ENCODE data around the gene CYP4B1. TPM values are rescaled to one million over a fixed set of nuclear protein-coding genes. Genes with fewer than 3 reads are reported as not detected.

The CYP4B1 gene
- total and polyA plus RNA-seq, 10 of the 15 experiments (the other 5 are each of a cell fraction or from before 2014, with no cell fraction given) = 0.38 TPM; not detected in 9

GRCh38 chr1:46790446-46791101 lies 8.3 kb upstream of the CYP4B1 start:
- ChIA-PET CTCF (no interaction called here), SMC1A (ENCODE audit: uncharacterized antibody, unreplicated experiment) (no interaction called here), RAD21 (ENCODE audit: unreplicated experiment) (no interaction called here), POLR2A (no interaction called here)
- ATAC-seq (no peak), DNase-seq (ENCODE audit: low read depth, low spot score) (no peak), FAIRE-seq (no peak)
- H3K36me3 ChIP-seq (ENCODE audit: control insufficient read depth in 2 of 2, insufficient read depth in 2 of 2, low read length in 1 of 2) = no peaks in the 10 kb centered on the region
- H4K20me1 ChIP-seq (ENCODE audit: control insufficient read depth, insufficient read depth) = no peaks in the 10 kb centered on the region
- in situ Hi-C loops (cut with MboI) = no loop called here
- H3K79me2 ChIP-seq (ENCODE audit: control insufficient read depth, insufficient read depth, low read length) = no peaks in the 10 kb centered on the region
- intact Hi-C loops (cut with micrococcal nuclease; ENCODE audit: unreplicated experiment) = no loop called here
- BruUV-seq (replicated peaks) = no TSS peak
- no peaks in the 10 kb centered on the region for H3K27me3 ChIP-seq (replicated peaks in 1 of 2; ENCODE audit: control insufficient read depth in 2 of 2, insufficient read depth in 2 of 2, low read length in 1 of 2)
- no peak overlapping the region for H3K4me3 ChIP-seq
- no peaks in the 10 kb centered on the region for H3K4me1 ChIP-seq (ENCODE audit: control insufficient read depth, insufficient read depth, low read length)
- no peak overlapping the region for H3K9ac ChIP-seq (ENCODE audit: control insufficient read depth, insufficient read depth, low read length)
- no peak overlapping the region for H2AFZ ChIP-seq (ENCODE audit: control insufficient read depth, low read depth, low read length)
- WGBS (ENCODE audit: insufficient coverage, insufficient replicate concordance, low lambda C conversion rate, missing lambda C conversion rate) = 0% methylated on average over 1 of the region's 1 CpG
- H3K27ac ChIP-seq (ENCODE audit: control insufficient read depth, insufficient read depth) = no peak overlapping the region
- TF ChIP-seq ATF7 (IDR thresholded peaks at IDR 0.05; ENCODE audit: low read depth) = no peak
- no peak for TF ChIP-seq PAX5 (IDR thresholded peaks at IDR 0.05; ENCODE audit: borderline replicate concordance, low read depth, low read length)
- TF ChIP-seq IKZF2 (IDR thresholded peaks at IDR 0.05) = no peak
- TF ChIP-seq BCL3 (IDR thresholded peaks at IDR 0.05; ENCODE audit: borderline replicate concordance, insufficient read depth, low read depth, low read length, poor library complexity, severe bottlenecking) = no peak
- H3K9me3 ChIP-seq (replicated peaks; ENCODE audit: control insufficient read depth, insufficient read depth, low read length) = no peaks in the 10 kb centered on the region
- H3K4me2 ChIP-seq (ENCODE audit: control insufficient read depth, insufficient read depth) = no peak overlapping the region

GRCh38 chr1:46793126-46793525 lies 5.7 kb upstream of the CYP4B1 start:
- no peaks in the 10 kb centered on the region for H4K20me1 ChIP-seq (ENCODE audit: control insufficient read depth, insufficient read depth)
- CTCF ChIA-PET = interaction anchor here (0.7 kb wide), 1 partner anchor 345 kb away, joined by 3 read pairs; no protein-coding TSS in a partner anchor
- no peak overlapping the region for H3K9ac ChIP-seq (ENCODE audit: control insufficient read depth, insufficient read depth, low read length)
- TF ChIP-seq YY1 (IDR thresholded peaks at IDR 0.05; ENCODE audit: low read depth, low read length) (no peak), ZNF622 (IDR thresholded peaks at IDR 0.05) (no peak), SMAD5 (IDR thresholded peaks at IDR 0.05; ENCODE audit: low read depth) (no peak), PAX8 (IDR thresholded peaks at IDR 0.05) (no peak), BACH1 (IDR thresholded peaks at IDR 0.05; ENCODE audit: borderline replicate concordance) (no peak), RELA (IDR thresholded peaks at IDR 0.05; ENCODE audit: borderline replicate concordance, partially characterized antibody) (no peak), SUPT20H (IDR thresholded peaks at IDR 0.05; ENCODE audit: borderline replicate concordance, control insufficient read depth, low read depth, low read length) (no peak), FOXK2 (IDR thresholded peaks at IDR 0.05) (no peak), CHD1 (IDR thresholded peaks at IDR 0.05; ENCODE audit: low read depth, low read length) (no peak), HDAC2 (IDR thresholded peaks at IDR 0.05) (no peak)
- no peak overlapping the region for H3K4me2 ChIP-seq (ENCODE audit: control insufficient read depth, insufficient read depth)
- no peak overlapping the region for H3K4me3 ChIP-seq
- BruUV-seq (replicated peaks) = no TSS peak
- intact Hi-C loops (cut with micrococcal nuclease; ENCODE audit: unreplicated experiment) = no loop called here
- H3K79me2 ChIP-seq (ENCODE audit: control insufficient read depth, insufficient read depth, low read length) = no peaks in the 10 kb centered on the region
- in situ Hi-C loops (cut with MboI) = no loop called here
- ATAC-seq (no peak), DNase-seq (ENCODE audit: low read depth, low spot score) (no peak), FAIRE-seq (no peak)
- no peaks in the 10 kb centered on the region for H3K27me3 ChIP-seq (replicated peaks in 1 of 2; ENCODE audit: control insufficient read depth in 2 of 2, insufficient read depth in 2 of 2, low read length in 1 of 2)
- POLR2A ChIA-PET = no interaction called here
- no peak overlapping the region for H3K27ac ChIP-seq (ENCODE audit: control insufficient read depth, insufficient read depth)
- no peaks in the 10 kb centered on the region for H3K9me3 ChIP-seq (replicated peaks; ENCODE audit: control insufficient read depth, insufficient read depth, low read length)
- H2AFZ ChIP-seq (ENCODE audit: control insufficient read depth, low read depth, low read length) = no peak overlapping the region
- RAD21 ChIA-PET (ENCODE audit: unreplicated experiment) = no interaction called here
- SMC1A ChIA-PET (ENCODE audit: uncharacterized antibody, unreplicated experiment) = interaction anchor here (0.6 kb wide), 1 partner anchor 938 kb away, joined by 3 read pairs; no protein-coding TSS in a partner anchor
- WGBS (ENCODE audit: insufficient coverage, insufficient replicate concordance, low lambda C conversion rate, missing lambda C conversion rate) = 1% methylated on average over 3 of the region's 3 CpGs
- H3K4me1 ChIP-seq (ENCODE audit: control insufficient read depth, insufficient read depth, low read length) = no peaks in the 10 kb centered on the region
- no peaks in the 10 kb centered on the region for H3K36me3 ChIP-seq (ENCODE audit: control insufficient read depth in 2 of 2, insufficient read depth in 2 of 2, low read length in 1 of 2)

Measured in GM12878 (cell line).